ENCODE data around the gene DDTL. TPM values are rescaled to one million over a fixed set of nuclear protein-coding genes. Genes with fewer than 3 reads are reported as not detected.
"Not testable (repeated sequence)": the region's sequence is repeated elsewhere in the genome, so short reads cannot be mapped to it uniquely, and the experiment has no call there.

Gene DDTL
- total and polyA plus RNA-seq, 2 of the 8 experiments (the other 6 are each of a cell fraction or from before 2014, with no cell fraction given): 2.1 to 3.1 TPM

DNA sequence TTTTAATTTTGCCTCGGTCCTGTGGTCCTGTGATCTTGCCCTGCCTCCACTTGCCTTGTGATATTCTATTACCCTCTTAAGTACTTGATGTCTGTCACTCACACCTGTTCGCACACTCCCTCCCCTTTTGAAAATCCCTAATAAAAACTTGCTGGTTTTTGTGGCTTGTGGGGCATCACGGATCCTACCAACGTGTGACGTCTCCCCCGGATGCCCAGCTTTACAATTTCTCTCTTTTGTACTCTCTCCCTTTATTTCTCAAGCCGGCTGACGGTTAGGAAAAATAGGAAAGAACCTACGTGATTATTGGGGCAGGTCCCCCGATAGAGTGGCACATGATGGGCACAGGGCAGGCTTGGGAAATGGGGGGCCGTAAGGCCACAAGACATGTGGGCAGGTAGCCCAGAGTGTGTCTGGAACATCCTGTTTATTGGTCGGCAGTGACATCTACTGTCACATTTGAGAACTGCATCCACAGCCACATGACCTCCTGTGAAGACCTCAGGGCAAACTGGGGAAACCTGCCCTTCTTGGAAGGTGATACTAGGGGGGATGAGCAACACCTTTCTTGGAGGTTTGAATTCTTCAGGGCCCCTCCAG lies 10.3 kb upstream of the DDTL start:
- POLR2A ChIA-PET (ENCODE audit: partially characterized antibody); H3K18ac ChIP-seq (ENCODE audit: extremely low read depth, low read length); H3K36me3 ChIP-seq (ENCODE audit: control insufficient read depth in 2 of 4, insufficient read depth in 4 of 4, low read length in 3 of 4); H3K23ac ChIP-seq (ENCODE audit: insufficient read length); H3K4ac ChIP-seq (replicated peaks; ENCODE audit: insufficient read length, low read depth, low read length); H3K79me2 ChIP-seq (ENCODE audit: control insufficient read depth in 1 of 2, insufficient read depth in 2 of 2, low read length in 2 of 2); H3K27me3 ChIP-seq (replicated peaks in 1 of 4; ENCODE audit: control insufficient read depth in 3 of 4, extremely low read depth in 1 of 4, insufficient read depth in 3 of 4, low read length in 3 of 4); H2AK5ac ChIP-seq (ENCODE audit: low read depth, low read length); H3K9me3 ChIP-seq (ENCODE audit: insufficient read depth in 2 of 2, low read depth in 1 of 2, low read length in 1 of 2); H3K79me1 ChIP-seq (ENCODE audit: low read depth, low read length); H3K14ac ChIP-seq (ENCODE audit: insufficient read length); H3K9ac ChIP-seq (replicated peaks in 1 of 4; ENCODE audit: extremely low read depth in 1 of 4, low read depth in 3 of 4, low read length in 3 of 4); H4K8ac ChIP-seq (ENCODE audit: extremely low read depth, insufficient read depth, low read length); H4K20me1 ChIP-seq (replicated peaks in 1 of 2; ENCODE audit: control insufficient read depth in 1 of 2, insufficient read depth in 2 of 2, low read length in 2 of 2); H3K56ac ChIP-seq (replicated peaks; ENCODE audit: insufficient read length, low read depth, low read length); H3K23me2 ChIP-seq (ENCODE audit: low read depth, low read length); H2AFZ ChIP-seq (ENCODE audit: low read length); H2BK12ac ChIP-seq (ENCODE audit: low read depth, low read length): not testable (repeated sequence)
- FAIRE-seq (peak; percentile 96), DNase-seq (ENCODE audit: low read depth in 1 of 2, low spot score in 2 of 2) (peak; percentile 67 to 96)
- Histone ChIP-seq H2BK120ac (replicated peaks; ENCODE audit: low read depth, low read length) (peak overlapping the region; percentile 87), H3K27ac (ENCODE audit: low read depth, low read length) (peak overlapping the region; percentile 13; the same call in 1 of the 2 replicates), H2BK15ac (ENCODE audit: low read length) (0 out of 2 replicates have a peak overlapping the region, but pooled peaks have one; percentile 46), H3K4me3 (ENCODE audit: extremely low read depth in 1 of 4, insufficient read depth in 2 of 4, low read depth in 3 of 4, low read length in 4 of 4) (peak overlapping the region in 1 of 4 experiments; percentile 51; a peak in 1 of 8 replicates), H2BK5ac (ENCODE audit: low read depth, low read length) (peak overlapping the region; percentile 83), H2BK20ac (ENCODE audit: low read length) (0 out of 2 replicates have a peak overlapping the region, but pooled peaks have one; percentile 72), H4K5ac (ENCODE audit: insufficient read length, low read depth, low read length) (peak overlapping the region; percentile 24), H3K4me2 (ENCODE audit: insufficient read depth in 1 of 2, low read depth in 2 of 2, low read length in 2 of 2) (peak overlapping the region; percentile 0 to 52), H4K91ac (replicated peaks; ENCODE audit: insufficient read length, low read length) (peak overlapping the region; percentile 80), H3K4me1 (replicated peaks in 1 of 4; ENCODE audit: control insufficient read depth in 3 of 4, insufficient read depth in 4 of 4, low read length in 3 of 4) (peaks cover 3 to 10% (median 6%) of the 10 kb centered on the region in 4 experiments)
- TF ChIP-seq RAD21 (IDR thresholded peaks at IDR 0.05 in 1 of 2, conservative IDR thresholded peaks at IDR 0.05 in 1 of 2; ENCODE audit: low read depth in 2 of 2, low read length in 2 of 2): peak; percentile 87 to 90
- TF ChIP-seq YY1 (IDR thresholded peaks at IDR 0.05; ENCODE audit: low read depth, low read length): peak; percentile 41
- TF ChIP-seq, protein P1, sequence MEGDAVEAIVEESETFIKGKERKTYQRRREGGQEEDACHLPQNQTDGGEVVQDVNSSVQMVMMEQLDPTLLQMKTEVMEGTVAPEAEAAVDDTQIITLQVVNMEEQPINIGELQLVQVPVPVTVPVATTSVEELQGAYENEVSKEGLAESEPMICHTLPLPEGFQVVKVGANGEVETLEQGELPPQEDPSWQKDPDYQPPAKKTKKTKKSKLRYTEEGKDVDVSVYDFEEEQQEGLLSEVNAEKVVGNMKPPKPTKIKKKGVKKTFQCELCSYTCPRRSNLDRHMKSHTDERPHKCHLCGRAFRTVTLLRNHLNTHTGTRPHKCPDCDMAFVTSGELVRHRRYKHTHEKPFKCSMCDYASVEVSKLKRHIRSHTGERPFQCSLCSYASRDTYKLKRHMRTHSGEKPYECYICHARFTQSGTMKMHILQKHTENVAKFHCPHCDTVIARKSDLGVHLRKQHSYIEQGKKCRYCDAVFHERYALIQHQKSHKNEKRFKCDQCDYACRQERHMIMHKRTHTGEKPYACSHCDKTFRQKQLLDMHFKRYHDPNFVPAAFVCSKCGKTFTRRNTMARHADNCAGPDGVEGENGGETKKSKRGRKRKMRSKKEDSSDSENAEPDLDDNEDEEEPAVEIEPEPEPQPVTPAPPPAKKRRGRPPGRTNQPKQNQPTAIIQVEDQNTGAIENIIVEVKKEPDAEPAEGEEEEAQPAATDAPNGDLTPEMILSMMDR (IDR thresholded peaks at IDR 0.05; ENCODE audit: control extremely low read depth in 1 of 3, insufficient read depth in 1 of 3, low read depth in 1 of 3, low read length in 3 of 3): peak; percentile 73 to 85 (median 83)
- TF ChIP-seq HDAC2 (IDR thresholded peaks at IDR 0.05; ENCODE audit: borderline replicate concordance in 1 of 2, low read depth in 2 of 2, low read length in 2 of 2): 0 out of 4 replicates have a peak, but pooled peaks of 1 of the 2 experiments have one; percentile 42
- TF ChIP-seq, protein P2, sequence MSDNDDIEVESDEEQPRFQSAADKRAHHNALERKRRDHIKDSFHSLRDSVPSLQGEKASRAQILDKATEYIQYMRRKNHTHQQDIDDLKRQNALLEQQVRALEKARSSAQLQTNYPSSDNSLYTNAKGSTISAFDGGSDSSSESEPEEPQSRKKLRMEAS (IDR thresholded peaks at IDR 0.05): peak; percentile 69
- TF ChIP-seq, protein P3, sequence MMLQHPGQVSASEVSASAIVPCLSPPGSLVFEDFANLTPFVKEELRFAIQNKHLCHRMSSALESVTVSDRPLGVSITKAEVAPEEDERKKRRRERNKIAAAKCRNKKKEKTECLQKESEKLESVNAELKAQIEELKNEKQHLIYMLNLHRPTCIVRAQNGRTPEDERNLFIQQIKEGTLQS (IDR thresholded peaks at IDR 0.05; ENCODE audit: insufficient read depth, low read depth, low read length): 0 out of 2 replicates have a peak, but pooled peaks have one; percentile 10
- CTCF ChIA-PET (ENCODE audit: partially characterized antibody): interaction anchor here (0.6 to 1.3 kb wide), 9 partner anchors 27 to 316 kb away, joined by 3 to 5 read pairs (median 3); no protein-coding TSS in a partner anchor
- 8% methylated on average over 12 of the region's 12 CpGs; no CpG with 5 or more reads in 1 of the 2 experiments for WGBS, 2 experiments (ENCODE audit: extremely low coverage in 1 of 2, insufficient coverage in 1 of 2, insufficient read length in 1 of 2, insufficient replicate concordance in 2 of 2, low coverage in 1 of 2, low lambda C conversion rate in 2 of 2, missing lambda C conversion rate in 1 of 2)

Data from H1 (cell line).